LNCAP (cell line): ENCODE results near the gene B3GALT5.

ENCODE experiments used
- CTCF ChIP-seq: fragments of 450-650 bp; IDR thresholded peaks from 2 replicates; pipeline ENCODE4 v1.5.1; 2017; ENCODE audit warnings: mild to moderate bottlenecking

Gene B3GALT5

DNA sequence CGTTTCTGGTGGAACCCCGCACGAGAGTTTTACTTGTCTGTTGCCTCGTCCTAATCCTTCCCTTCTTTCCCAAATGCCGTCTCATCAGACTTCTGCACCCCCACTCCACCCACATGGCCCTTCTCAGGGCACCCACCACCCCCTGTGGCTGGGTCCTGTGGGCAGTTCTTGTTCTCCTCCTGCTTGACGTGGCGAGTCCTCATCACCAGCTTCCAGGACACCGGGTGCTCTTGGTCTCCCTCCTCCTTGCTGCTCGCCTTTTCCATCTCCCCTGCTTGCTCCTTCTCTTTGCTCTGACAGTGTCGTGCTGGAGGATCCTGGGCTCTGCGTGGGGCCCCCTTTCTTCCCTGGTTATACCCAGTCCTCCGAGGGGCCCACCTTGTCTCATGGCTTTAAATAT is 51.8 kb downstream of the B3GALT5 start:
- no peak for TF ChIP-seq CTCF

- TF ChIP-seq CTCF = no peak
Measured at GRCh38 chr21:39666026-39666425, 53.3 kb downstream of the B3GALT5 start.

GRCh38 chr21:39666681-39667315 is 54.1 kb downstream of the B3GALT5 start:
- TF ChIP-seq CTCF = no peak

- TF ChIP-seq CTCF = no peak
Measured at GRCh38 chr21:39667353-39667891, 54.7 kb downstream of the B3GALT5 start.

DNA sequence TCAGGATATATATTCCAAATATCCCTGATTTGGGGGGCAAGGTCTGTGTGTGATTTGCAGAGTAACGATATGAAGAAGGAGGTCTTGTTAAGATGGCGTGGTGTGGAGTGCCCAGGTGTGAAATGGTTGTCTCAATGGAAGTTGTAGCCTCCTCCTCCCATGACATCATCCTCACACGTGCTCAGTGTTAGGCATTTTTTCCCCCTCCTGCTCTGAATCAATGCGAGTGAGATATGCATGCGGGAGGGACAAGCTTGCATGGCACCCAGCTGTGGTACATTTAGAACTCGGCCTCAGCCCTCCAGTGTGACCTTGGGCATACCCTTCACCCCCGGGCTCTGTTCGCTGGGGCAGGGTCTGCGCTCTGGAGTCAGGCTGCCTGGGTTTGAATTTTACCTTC is 55.6 kb downstream of the B3GALT5 start:
- TF ChIP-seq CTCF = no peak

DNA sequence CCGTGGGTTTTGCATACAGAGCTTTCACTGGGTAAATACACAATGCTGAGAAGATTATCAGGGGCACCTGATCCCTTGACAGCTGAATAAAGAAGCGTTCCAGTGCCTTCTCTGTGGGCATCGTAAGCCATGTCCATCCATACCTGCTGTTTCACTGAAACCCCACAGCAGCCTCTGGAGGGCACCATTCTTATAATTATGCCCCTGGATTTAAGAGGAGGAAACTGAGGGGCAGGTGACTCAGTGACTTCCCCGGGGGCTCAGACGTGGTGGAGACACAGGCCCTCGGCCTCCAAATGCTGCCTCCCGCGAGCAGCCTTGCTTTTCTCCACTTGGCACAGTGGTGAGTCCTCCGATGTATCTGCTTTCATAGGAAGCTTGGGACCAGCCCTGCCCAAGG is 56.7 kb downstream of the B3GALT5 start:
- TF ChIP-seq CTCF = no peak

GRCh38 chr21:39669976-39670661 is 57.4 kb downstream of the B3GALT5 start:
- no peak for TF ChIP-seq CTCF
